Superior temporal gyrus (tissue), 1 donor: ENCODE results near the gene STAP2.
A peak's percentile ranks its signal among the peaks of the same experiment; 100 is the strongest.

Experiments used
- DNase-seq: peaks from one replicate; pipeline ENCODE4 v3.0.0-alpha.2; 2016; ENCODE audit errors: extremely low spot score

Gene STAP2

GRCh38 chr19:4370418-4371041 lies 31.9 kb upstream of the STAP2 start:
- DNase-seq, result no peak

- DNase-seq, result peak; percentile 77
Measured at GRCh38 chr19:4369888-4370260, 31.2 kb upstream of the STAP2 start.

GRCh38 chr19:4369109-4369887 lies 30.7 kb upstream of the STAP2 start:
- no peak for DNase-seq

- no peak for DNase-seq
Measured at GRCh38 chr19:4368128-4368820, 29.6 kb upstream of the STAP2 start.

GRCh38 chr19:4367781-4368127 lies 29.1 kb upstream of the STAP2 start:
- DNase-seq, result no peak

GRCh38 chr19:4367336-4367723 lies 28.7 kb upstream of the STAP2 start:
- DNase-seq, result no peak

- DNase-seq, result no peak
Measured at GRCh38 chr19:4366666-4367335, 28.2 kb upstream of the STAP2 start.

- no peak for DNase-seq
Measured at GRCh38 chr19:4365791-4366665, 27.4 kb upstream of the STAP2 start.

GRCh38 chr19:4365341-4365740 lies 26.7 kb upstream of the STAP2 start:
- DNase-seq, result no peak

- no peak for DNase-seq
Measured at GRCh38 chr19:4363571-4364304, 25.1 kb upstream of the STAP2 start.

GRCh38 chr19:4362831-4363545 lies 24.4 kb upstream of the STAP2 start:
- no peak for DNase-seq

- no peak for DNase-seq
Measured at GRCh38 chr19:4362101-4362828, 23.6 kb upstream of the STAP2 start.

GRCh38 chr19:4361152-4362046 lies 22.8 kb upstream of the STAP2 start:
- DNase-seq, result no peak

GRCh38 chr19:4360641-4361151 lies 22.1 kb upstream of the STAP2 start:
- no peak for DNase-seq

GRCh38 chr19:4360081-4360569 lies 21.5 kb upstream of the STAP2 start:
- no peak for DNase-seq

- DNase-seq, result no peak
Measured at GRCh38 chr19:4359627-4360000, 21.0 kb upstream of the STAP2 start.

GRCh38 chr19:4358709-4359626 lies 20.3 kb upstream of the STAP2 start:
- no peak for DNase-seq
